Liver (tissue), 9 donors: ENCODE measurements around the gene XCR1. TPM values are rescaled to one million over a fixed set of nuclear protein-coding genes. Genes with fewer than 3 reads are reported as not detected.

ENCODE experiments used
- DNase-seq: peaks from one replicate; pipeline ENCODE4 v3.0.0-alpha.2; 2017; ENCODE audit warnings: low spot score
- H3K27ac ChIP-seq, 2 donors: one replicate each; pipeline ENCODE4 v1.7.0; 2013; ENCODE audit warnings: inconsistent platforms in 2 of 2, low read length in 2 of 2, control low read depth in 1 of 2, low read depth in 1 of 2, mild to moderate bottlenecking in 1 of 2
- H3K27me3 ChIP-seq, 4 donors: one replicate each; pipeline versions ENCODE4 v1.6.1 to v1.7.0; 2013; ENCODE audit warnings: low read length in 3 of 4, inconsistent platforms in 1 of 4, mild to moderate bottlenecking in 1 of 4, moderate library complexity in 1 of 4; ENCODE audit not compliant: control insufficient read depth in 4 of 4, insufficient read depth in 4 of 4
- H3K36me3 ChIP-seq, 4 donors: one replicate each; pipeline versions ENCODE4 v1.6.1 to v1.7.0; 2013; ENCODE audit warnings: low read length in 3 of 4, mild to moderate bottlenecking in 3 of 4, low read depth in 1 of 4, moderate library complexity in 1 of 4; ENCODE audit not compliant: control insufficient read depth in 4 of 4, insufficient read depth in 3 of 4
- H3K4me1 ChIP-seq, 4 donors: one replicate each; pipeline versions ENCODE4 v1.6.1 to v1.7.0; 2013; ENCODE audit warnings: low read length in 3 of 4, mild to moderate bottlenecking in 3 of 4, moderate library complexity in 1 of 4; ENCODE audit not compliant: control insufficient read depth in 4 of 4, insufficient read depth in 4 of 4
- H3K4me3 ChIP-seq, 3 donors: one replicate each; pipeline versions ENCODE4 v1.6.1 to v1.7.0; 2013; ENCODE audit warnings: low read length in 3 of 3, control low read depth in 1 of 3, low read depth in 1 of 3, mild to moderate bottlenecking in 1 of 3
- H3K9ac ChIP-seq, 2 donors: one replicate each; pipeline ENCODE4 v1.7.0; 2013; ENCODE audit warnings: low read length in 2 of 2, mild to moderate bottlenecking in 2 of 2, moderate library complexity in 2 of 2, control low read depth in 1 of 2, low read depth in 1 of 2
- H3K9me3 ChIP-seq, 4 donors: one replicate each; pipeline versions ENCODE4 v1.6.1 to v1.7.0; 2013; ENCODE audit warnings: low read length in 3 of 4; ENCODE audit not compliant: control insufficient read depth in 4 of 4
- ATF3 ChIP-seq: IDR thresholded peaks from 2 replicates; pipeline ENCODE4 v1.6.1; 2016; ENCODE audit warnings: antibody characterized with exemption
- CTCF ChIP-seq: fragments of 150-350 bp; IDR thresholded peaks from 2 replicates; pipeline ENCODE4 v1.5.1; 2017; ENCODE audit warnings: improper control_type of control experiment, low read depth, low read length; ENCODE audit not compliant: missing input control
- EGR1 ChIP-seq, 2 donors: IDR thresholded peaks; 2 replicates each; pipeline ENCODE4 v1.6.1; 2016 to 2018; ENCODE audit warnings: antibody characterized with exemption in 2 of 2, low read depth in 2 of 2
- FOXA1 ChIP-seq: IDR thresholded peaks from 2 replicates; pipeline ENCODE4 v1.6.1; 2016; ENCODE audit warnings: antibody characterized with exemption
- FOXA2 ChIP-seq: IDR thresholded peaks from 2 replicates; pipeline ENCODE4 v1.6.1; 2016; ENCODE audit warnings: antibody characterized with exemption
- GABPA ChIP-seq, 2 donors: IDR thresholded peaks in 1 of 2; conservative IDR thresholded peaks in 1 of 2; 2 replicates each; pipeline ENCODE4 v1.6.1; 2016; ENCODE audit warnings: antibody characterized with exemption in 2 of 2, mild to moderate bottlenecking in 1 of 2, moderate library complexity in 1 of 2
- HNF4A ChIP-seq, 2 donors: conservative IDR thresholded peaks; 2 replicates each; pipeline ENCODE4 v1.6.1; 2016; ENCODE audit warnings: antibody characterized with exemption in 2 of 2, mild to moderate bottlenecking in 2 of 2
- HNF4G ChIP-seq: IDR thresholded peaks from 2 replicates; pipeline ENCODE4 v1.6.1; 2016; ENCODE audit warnings: antibody characterized with exemption
- JUND ChIP-seq, 2 donors: IDR thresholded peaks; 2 replicates each; pipeline ENCODE4 v1.6.1; 2016; ENCODE audit warnings: antibody characterized with exemption in 2 of 2
- MAX ChIP-seq: IDR thresholded peaks from 2 replicates; pipeline ENCODE4 v1.6.1; 2016; ENCODE audit warnings: antibody characterized with exemption
- NR2F2 ChIP-seq: IDR thresholded peaks from 2 replicates; pipeline ENCODE4 v1.6.1; 2016; ENCODE audit warnings: antibody characterized with exemption
- RAD21 ChIP-seq, 2 donors: IDR thresholded peaks; 2 replicates each; pipeline ENCODE4 v1.6.1; 2016; ENCODE audit warnings: antibody characterized with exemption in 2 of 2, mild to moderate bottlenecking in 2 of 2
- REST ChIP-seq: IDR thresholded peaks from 2 replicates; pipeline ENCODE4 v1.6.1; 2016; ENCODE audit warnings: antibody characterized with exemption, mild to moderate bottlenecking
- RXRA ChIP-seq, 2 donors: IDR thresholded peaks; 2 replicates each; pipeline ENCODE4 v1.6.1; 2017 to 2018; ENCODE audit warnings: antibody characterized with exemption in 2 of 2, mild to moderate bottlenecking in 1 of 2
- SP1 ChIP-seq: IDR thresholded peaks from 2 replicates; pipeline ENCODE4 v1.6.1; 2018; ENCODE audit warnings: antibody characterized with exemption, mild to moderate bottlenecking
- TAF1 ChIP-seq: conservative IDR thresholded peaks from 2 replicates; pipeline ENCODE4 v1.6.1; 2016; ENCODE audit warnings: antibody characterized with exemption, mild to moderate bottlenecking
- YY1 ChIP-seq: IDR thresholded peaks from 2 replicates; pipeline ENCODE4 v1.6.1; 2016; ENCODE audit warnings: antibody characterized with exemption, mild to moderate bottlenecking
- ZBTB33 ChIP-seq: IDR thresholded peaks from 2 replicates; pipeline ENCODE4 v1.6.1; 2016; ENCODE audit warnings: antibody characterized with exemption
- WGBS: extraction: QIAGEN DNeasy Blood & Tissue Kit; methylation state at CpG from one replicate; pipeline ENCODE4 v1.1.7; 2013; 5-methylcytosine and 5-hydroxymethylcytosine counted together
- polyA plus RNA-seq, 2 donors: library from polyadenylated mRNA; stranded (reverse) in 1 of 2; unstranded in 1 of 2; fragments of 200-250 nt in 1 of 2; fragments of >200 nt in 1 of 2; fragmentation: Nextera tagmentation in 1 of 2; extraction: Ambion mirVana in 1 of 2; gene quantifications; one replicate each; pipeline versions ENCODE4 v1.2.1 to v1.2.3, GENCODE V29; 2013 to 2015
- total RNA-seq, 2 donors: library from RNA; depleted of rRNA; stranded (reverse); fragments of >200 nt; gene quantifications; one replicate each; pipeline ENCODE4 v1.2.3, GENCODE V29; 2014
- donor health status: healthy.
- donor health status: healthy.
- donor health status: healthy.
- donor health status: healthy.
- donor health status: healthy.

The XCR1 gene
- total and polyA plus RNA-seq, 4 donors, result under 0.01 to 0.08 (median 0.03) TPM; not detected in 1

- Histone ChIP-seq H3K27me3 (no peaks in the 10 kb centered on the region), H3K27ac (no peak overlapping the region), H3K4me1 (no peaks in the 10 kb centered on the region), H3K36me3 (no peaks in the 10 kb centered on the region), H3K9me3 (peaks cover 0 to 19% (median 3%) of the 10 kb centered on the region in 4 donors), H3K9ac (no peak overlapping the region), H3K4me3 (no peak overlapping the region)
- 83% methylated on average over 4 of the region's 4 CpGs for whole genome bisulfite sequencing
- TF ChIP-seq RXRA (IDR thresholded peaks at IDR 0.05) (no peak), GABPA (IDR thresholded peaks at IDR 0.05 in 1 of 2, conservative IDR thresholded peaks at IDR 0.05 in 1 of 2) (no peak), HNF4A (conservative IDR thresholded peaks at IDR 0.05) (no peak), SP1 (no peak), RAD21 (IDR thresholded peaks at IDR 0.05) (no peak), ZBTB33 (no peak), NR2F2 (no peak), FOXA2 (no peak), ATF3 (no peak), FOXA1 (no peak), TAF1 (no peak), EGR1 (IDR thresholded peaks at IDR 0.05; ENCODE audit: low read depth in 2 of 2) (no peak), YY1 (no peak), HNF4G (no peak), CTCF (no peak), JUND (IDR thresholded peaks at IDR 0.05) (no peak), REST (no peak), MAX (no peak)
- DNase-seq, result no peak
These were observed 4.0 kb upstream of the XCR1 start for GRCh38 chr3:46031269-46031668.
